H1 (cell line): ENCODE measurements around the gene HIPK1. TPM values are rescaled to one million over a fixed set of nuclear protein-coding genes. Genes with fewer than 3 reads are reported as not detected.

Experiments used
- CTBP2 ChIP-seq: IDR thresholded peaks from 2 replicates; pipeline ENCODE4 v1.7.0; 2011; ENCODE audit warnings: borderline replicate concordance, mild to moderate bottlenecking, moderate library complexity, mixed read lengths, low read length; ENCODE audit not compliant: insufficient read depth, insufficient read length
- CTCF ChIP-seq, 3 experiments: IDR thresholded peaks; 1 replicate in 2 of 3; 2 replicates in 1 of 3; pipeline versions ENCODE4 v1.5.1 to v1.6.1; 2011; ENCODE audit warnings: low read length in 3 of 3, mild to moderate bottlenecking in 3 of 3, inconsistent platforms in 2 of 3, low read depth in 1 of 3, moderate library complexity in 1 of 3; ENCODE audit not compliant: insufficient read depth in 1 of 3; ENCODE audit errors: control extremely low read depth in 1 of 3
- MAFK ChIP-seq: IDR thresholded peaks from 2 replicates; pipeline ENCODE4 v1.6.1; 2012; ENCODE audit warnings: low read depth, mild to moderate bottlenecking, improper control_type of control experiment, low read length
- NRF1 ChIP-seq: IDR thresholded peaks from 2 replicates; pipeline ENCODE4 v1.6.1; 2011; ENCODE audit warnings: mild to moderate bottlenecking, low read depth, low read length, improper control_type of control experiment
- SRF ChIP-seq: IDR thresholded peaks from 2 replicates; pipeline ENCODE4 v1.6.1; 2011; ENCODE audit warnings: mild to moderate bottlenecking, low read depth, low read length, moderate library complexity
- polyA plus RNA-seq, 7 experiments: library from polyadenylated mRNA; depleted of rRNA in 3 of 7; stranded (reverse) in 5 of 7; unstranded in 2 of 7; fragments of >200 nt in 5 of 7; fragments of 200-250 nt in 2 of 7; gene quantifications; 1 replicate in 5 of 7; 2 replicates in 1 of 7; 4 replicates in 1 of 7; pipeline versions ENCODE4 v1.2.1 to v1.2.3, GENCODE V29; 2011 to 2013; ENCODE audit warnings: missing spikeins in 2 of 7, mixed read lengths in 2 of 7
- total RNA-seq: library from RNA; stranded (reverse); fragmentation: NEBNext Ultra II Directional; extraction: Animal tissue kit (Norgen Biotek cat#: 25700); gene quantifications from 2 replicates; pipeline ENCODE4 v1.2.1, GENCODE V29; 2021

Gene HIPK1
- total and polyA plus RNA-seq, 2 of the 8 experiments (the other 6 are each of a cell fraction or from before 2014, with no cell fraction given) = 46.2 to 64.3 TPM

DNA sequence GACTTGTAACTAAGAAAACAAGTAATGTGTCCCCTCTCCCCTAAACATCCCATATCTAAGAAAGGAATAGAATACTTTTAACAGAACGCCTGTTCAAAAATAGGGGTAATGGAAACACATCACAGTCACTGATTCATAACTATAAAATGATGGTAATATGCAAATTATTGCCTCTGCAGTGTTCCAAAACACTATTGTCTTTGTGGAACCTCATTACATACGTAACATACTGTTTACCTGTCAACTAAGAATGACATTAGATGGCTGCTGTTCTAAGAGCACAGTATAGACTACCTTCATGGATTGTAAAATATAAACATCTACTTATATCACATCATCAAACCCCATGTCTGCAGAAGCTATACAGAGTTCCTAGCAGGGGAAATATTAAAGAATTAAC lies 38.3 kb upstream of the HIPK1 start (continued):
- TF ChIP-seq CTBP2 (no peak), CTCF (IDR thresholded peaks at IDR 0.05; ENCODE audit: control extremely low read depth in 1 of 3, insufficient read depth in 1 of 3, low read depth in 1 of 3, low read length in 3 of 3) (no peak), SRF (no peak), MAFK (no peak), NRF1 (no peak)
